CD14-positive monocyte (primary cell): ENCODE results near the gene TOX4. TPM values are rescaled to one million over a fixed set of nuclear protein-coding genes. Genes with fewer than 3 reads are reported as not detected.

ENCODE experiments used
- DNase-seq, 3 donors: peaks; one replicate each; pipeline ENCODE4 v3.0.0-alpha.2; 2011 to 2022
- H2AFZ ChIP-seq: 2 replicates; pipeline ENCODE4 v1.6.0; 2012; ENCODE audit warnings: mild to moderate bottlenecking, low read depth, low read length, inconsistent platforms; ENCODE audit not compliant: insufficient read depth, poor library complexity, severe bottlenecking
- H3K27ac ChIP-seq, 2 donors: 1 replicate in 1 of 2; 2 replicates in 1 of 2; pipeline ENCODE4 v1.5.1; 2012 to 2013; ENCODE audit warnings: low read length in 2 of 2, control low read depth in 1 of 2, inconsistent platforms in 1 of 2, low read depth in 1 of 2, mild to moderate bottlenecking in 1 of 2
- H3K27me3 ChIP-seq, 2 donors: one replicate each; pipeline versions ENCODE4 v1.6.0 to v1.6.1; 2011 to 2013; ENCODE audit warnings: low read length in 2 of 2; ENCODE audit not compliant: control insufficient read depth in 2 of 2, insufficient read depth in 2 of 2
- H3K36me3 ChIP-seq, 2 donors: replicated peaks in 1 of 2; 1 replicate in 1 of 2; 2 replicates in 1 of 2; pipeline versions ENCODE4 v1.5.1 to v1.6.1; 2012 to 2013; ENCODE audit warnings: low read length in 2 of 2, control low read depth in 1 of 2, inconsistent platforms in 1 of 2, mild to moderate bottlenecking in 1 of 2; ENCODE audit not compliant: insufficient read depth in 2 of 2, control insufficient read depth in 1 of 2
- H3K4me1 ChIP-seq, 2 donors: 1 replicate in 1 of 2; 2 replicates in 1 of 2; pipeline versions ENCODE4 v1.5.1 to v1.6.1; 2012 to 2013; ENCODE audit warnings: low read length in 2 of 2, control low read depth in 1 of 2, inconsistent platforms in 1 of 2, mild to moderate bottlenecking in 1 of 2, moderate library complexity in 1 of 2; ENCODE audit not compliant: insufficient read depth in 2 of 2, control insufficient read depth in 1 of 2
- H3K4me2 ChIP-seq: replicated peaks from 2 replicates; pipeline ENCODE3; 2012; ENCODE audit warnings: low read length, moderate library complexity, mild to moderate bottlenecking; ENCODE audit not compliant: poor library complexity, severe bottlenecking; ENCODE audit errors: extremely low read depth
- H3K4me3 ChIP-seq, 3 experiments: fragments of 200-600 bp in 1 of 3; sonication (generic) in 1 of 3; replicated peaks in 1 of 3; 1 replicate in 2 of 3; 2 replicates in 1 of 3; pipeline ENCODE4 v1.5.1; 2011 to 2013; ENCODE audit warnings: low read length in 3 of 3, mild to moderate bottlenecking in 3 of 3, control low read depth in 2 of 3, low read depth in 2 of 3, inconsistent platforms in 1 of 3, moderate library complexity in 1 of 3
- H3K79me2 ChIP-seq: 2 replicates; pipeline ENCODE4 v1.6.0; 2012; ENCODE audit warnings: mild to moderate bottlenecking, control low read depth, inconsistent platforms, low read length, moderate library complexity; ENCODE audit not compliant: insufficient read depth
- H3K9ac ChIP-seq: 2 replicates; pipeline ENCODE4 v1.6.0; 2017; ENCODE audit warnings: low read length, mild to moderate bottlenecking; ENCODE audit not compliant: insufficient read depth, poor library complexity, severe bottlenecking
- H3K9me3 ChIP-seq, 2 donors: replicated peaks in 1 of 2; 1 replicate in 1 of 2; 2 replicates in 1 of 2; pipeline versions ENCODE4 v1.5.1 to v1.6.1; 2012 to 2013; ENCODE audit warnings: low read length in 2 of 2, control low read depth in 1 of 2; ENCODE audit not compliant: control insufficient read depth in 1 of 2, insufficient read depth in 1 of 2
- H4K20me1 ChIP-seq: 2 replicates; pipeline ENCODE4 v1.6.0; 2012; ENCODE audit warnings: mild to moderate bottlenecking, low read length, control low read depth, moderate library complexity; ENCODE audit not compliant: insufficient read depth
- H3K27ac Mint-ChIP-seq, 7 donors: one replicate each; pipeline ENCODE4 v1.8.0; 2020; ENCODE audit warnings: mild to moderate bottlenecking in 7 of 7, mixed read lengths in 7 of 7, moderate library complexity in 6 of 7, inconsistent platforms in 2 of 7
- H3K27me3 Mint-ChIP-seq, 3 donors: one replicate each; pipeline ENCODE4 v1.8.0; 2021 to 2022; ENCODE audit warnings: low read depth in 3 of 3, mild to moderate bottlenecking in 3 of 3, mixed read lengths in 3 of 3, moderate library complexity in 3 of 3, inconsistent platforms in 1 of 3
- H3K36me3 Mint-ChIP-seq, 2 donors: one replicate each; pipeline ENCODE4 v1.8.0; 2020; ENCODE audit warnings: mixed read lengths in 2 of 2, inconsistent platforms in 1 of 2, mild to moderate bottlenecking in 1 of 2
- H3K4me1 Mint-ChIP-seq: one replicate; pipeline ENCODE4 v1.8.0; 2020; ENCODE audit warnings: mild to moderate bottlenecking, mixed read lengths
- H3K4me3 Mint-ChIP-seq, 2 donors: one replicate each; pipeline ENCODE4 v1.8.0; 2020; ENCODE audit warnings: mild to moderate bottlenecking in 2 of 2, mixed read lengths in 2 of 2, moderate library complexity in 1 of 2
- H3K9me3 Mint-ChIP-seq, 7 donors: one replicate each; pipeline ENCODE4 v1.8.0; 2020 to 2022; ENCODE audit warnings: mixed read lengths in 7 of 7, mild to moderate bottlenecking in 6 of 7, moderate library complexity in 6 of 7, inconsistent platforms in 2 of 7
- CTCF ChIP-seq: fragments of 200-600 bp; IDR thresholded peaks from one replicate; pipeline ENCODE4 v1.8.0; 2022; ENCODE audit warnings: antibody characterized with exemption, mild to moderate bottlenecking
- WGBS: methylation state at CpG from one replicate; pipeline ENCODE4 v1.1.5; 2013; ENCODE audit warnings: missing lambda C conversion rate; ENCODE audit not compliant: insufficient coverage; 5-methylcytosine and 5-hydroxymethylcytosine counted together
- intact Hi-C, 2 donors: fragments of 100-400 bp; cut with micrococcal nuclease; formaldehyde crosslinking; loops; one replicate each; pipeline versions ENCODE4 v1.15.0 to v1.15.1; 2023
- polyA plus RNA-seq, 3 donors: library from polyadenylated mRNA; depleted of rRNA in 1 of 3; unstranded in 2 of 3; stranded (reverse) in 1 of 3; fragments of 300-500 nt in 2 of 3; fragments of >200 nt in 1 of 3; fragmentation: Illumina TruSeq in 2 of 3; gene quantifications; 1 replicate in 2 of 3; 2 replicates in 1 of 3; pipeline ENCODE4 v1.2.3, GENCODE V29; 2012 to 2021

The TOX4 gene
- polyA plus RNA-seq, 3 donors, result 28.3 to 73.1 (median 68.5) TPM

GRCh38 chr14:21529515-21529914 is 52.5 kb downstream of the TOX4 start:
- TF ChIP-seq CTCF, result no peak
- H3K27me3 Mint-ChIP-seq, result peaks cover 31 to 48% (median 32%) of the 10 kb centered on the region in 3 donors
- peaks cover 13 to 19% of the 10 kb centered on the region in 2 donors for H3K4me1 ChIP-seq
- no peak overlapping the region for H2AFZ ChIP-seq
- no peak overlapping the region for H3K4me3 Mint-ChIP-seq
- no peak overlapping the region for H3K27ac Mint-ChIP-seq
- no peaks in the 10 kb centered on the region for H4K20me1 ChIP-seq
- H3K36me3 ChIP-seq, result no peaks in the 10 kb centered on the region
- no peak for DNase-seq
- H3K4me3 ChIP-seq, result no peak overlapping the region
- H3K27ac ChIP-seq, result no peak overlapping the region
- H3K36me3 Mint-ChIP-seq, result peaks cover 0 to 2% of the 10 kb centered on the region in 2 donors
- H3K4me2 ChIP-seq, result no peak overlapping the region
- H3K27me3 ChIP-seq, result peaks cover 23 to 37% of the 10 kb centered on the region in 2 donors
- peaks cover 0 to 2% of the 10 kb centered on the region in 2 donors for H3K9me3 ChIP-seq
- intact Hi-C loops, result no loop called here
- WGBS, result no CpG with 5 or more reads among the region's 1 CpG
- H3K79me2 ChIP-seq, result no peaks in the 10 kb centered on the region
- peaks cover 0 to 4% (median 0%) of the 10 kb centered on the region in 7 donors for H3K9me3 Mint-ChIP-seq
- H3K9ac ChIP-seq, result no peak overlapping the region
- peaks cover 15% of the 10 kb centered on the region for H3K4me1 Mint-ChIP-seq

GRCh38 chr14:21533294-21533693 is 56.3 kb downstream of the TOX4 start:
- Mint-ChIP-seq H3K9me3 (peaks cover 0 to 5% (median 0%) of the 10 kb centered on the region in 7 donors), H3K27me3 (peaks cover 36 to 57% (median 38%) of the 10 kb centered on the region in 3 donors), H3K27ac (no peak overlapping the region), H3K36me3 (no peaks in the 10 kb centered on the region), H3K4me1 (peaks cover 14% of the 10 kb centered on the region), H3K4me3 (no peak overlapping the region)
- Histone ChIP-seq H3K27me3 (peaks cover 47 to 48% of the 10 kb centered on the region in 2 donors), H3K4me1 (no peaks in the 10 kb centered on the region), H3K9ac (no peak overlapping the region), H3K9me3 (peaks cover 0 to 18% of the 10 kb centered on the region in 2 donors), H3K4me3 (no peak overlapping the region), H3K27ac (no peak overlapping the region), H3K4me2 (no peak overlapping the region), H3K36me3 (no peaks in the 10 kb centered on the region), H4K20me1 (no peaks in the 10 kb centered on the region), H2AFZ (no peak overlapping the region), H3K79me2 (no peaks in the 10 kb centered on the region)
- no peak for TF ChIP-seq CTCF
- intact Hi-C loops, result no loop called here
- DNase-seq, result no peak
